PC-3 (cell line): Measurements from ENCODE around the gene IGSF9B.

Experiments used
- EZH2 ChIP-seq: fragments of 300-600 bp; sonication (generic); IDR thresholded peaks from one replicate; pipeline ENCODE4 v1.6.1; 2017; ENCODE audit warnings: antibody characterized with exemption, mild to moderate bottlenecking, low read length; ENCODE audit not compliant: unreplicated experiment
- TF ChIP-seq, protein P1 (sequence below): fragments of 300-600 bp; sonication (generic); conservative IDR thresholded peaks from 2 replicates; pipeline ENCODE4 v1.5.1; 2017; ENCODE audit warnings: antibody characterized with exemption, low read depth, mild to moderate bottlenecking, low read length

DNA sequence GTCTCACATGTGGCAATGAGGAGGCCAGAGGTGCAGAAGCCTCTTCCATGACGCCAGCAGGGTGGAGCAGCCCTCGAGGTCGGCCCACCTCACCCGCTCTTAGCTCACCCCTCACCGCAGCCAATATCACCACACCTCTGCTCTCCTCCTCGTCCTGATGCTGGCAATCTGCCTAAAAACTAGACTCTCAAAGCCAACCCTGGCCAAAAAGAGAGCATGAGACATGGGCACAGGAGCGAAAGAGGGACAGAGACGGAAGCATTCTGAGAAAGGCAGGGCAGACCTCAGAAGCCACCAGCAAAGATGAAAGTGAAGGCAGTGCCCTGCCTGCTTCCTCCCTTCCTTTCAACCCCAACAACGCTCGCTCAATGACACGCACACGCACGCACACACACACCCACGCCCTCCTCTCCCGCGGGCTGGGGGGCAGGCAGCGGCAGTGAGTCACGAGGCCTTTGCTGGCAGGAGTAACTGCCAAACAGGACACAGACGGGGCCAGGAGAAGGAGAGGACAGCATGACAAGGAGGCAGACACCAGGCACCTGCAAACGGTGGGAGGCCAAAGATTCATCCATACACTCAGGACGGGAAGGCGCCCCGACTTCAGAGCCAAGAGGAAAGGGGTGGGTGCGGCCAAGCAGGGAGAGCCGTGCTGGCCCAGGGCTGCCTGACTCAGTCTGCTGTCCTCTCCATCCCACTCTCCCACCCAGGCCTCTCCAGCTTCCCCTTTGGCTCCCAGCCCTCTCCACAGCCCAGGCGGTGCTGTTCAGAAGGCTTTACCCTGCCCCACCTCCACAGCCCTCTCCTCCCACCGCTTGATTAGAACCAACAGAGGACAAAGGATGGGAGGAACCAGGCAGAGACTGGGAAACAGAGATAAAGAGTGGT lies 11.4 kb downstream of the IGSF9B start:
- TF ChIP-seq EZH2: no peak
- TF ChIP-seq, protein P1, sequence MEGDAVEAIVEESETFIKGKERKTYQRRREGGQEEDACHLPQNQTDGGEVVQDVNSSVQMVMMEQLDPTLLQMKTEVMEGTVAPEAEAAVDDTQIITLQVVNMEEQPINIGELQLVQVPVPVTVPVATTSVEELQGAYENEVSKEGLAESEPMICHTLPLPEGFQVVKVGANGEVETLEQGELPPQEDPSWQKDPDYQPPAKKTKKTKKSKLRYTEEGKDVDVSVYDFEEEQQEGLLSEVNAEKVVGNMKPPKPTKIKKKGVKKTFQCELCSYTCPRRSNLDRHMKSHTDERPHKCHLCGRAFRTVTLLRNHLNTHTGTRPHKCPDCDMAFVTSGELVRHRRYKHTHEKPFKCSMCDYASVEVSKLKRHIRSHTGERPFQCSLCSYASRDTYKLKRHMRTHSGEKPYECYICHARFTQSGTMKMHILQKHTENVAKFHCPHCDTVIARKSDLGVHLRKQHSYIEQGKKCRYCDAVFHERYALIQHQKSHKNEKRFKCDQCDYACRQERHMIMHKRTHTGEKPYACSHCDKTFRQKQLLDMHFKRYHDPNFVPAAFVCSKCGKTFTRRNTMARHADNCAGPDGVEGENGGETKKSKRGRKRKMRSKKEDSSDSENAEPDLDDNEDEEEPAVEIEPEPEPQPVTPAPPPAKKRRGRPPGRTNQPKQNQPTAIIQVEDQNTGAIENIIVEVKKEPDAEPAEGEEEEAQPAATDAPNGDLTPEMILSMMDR: no peak
